ENCODE results near the gene ASB2.

ASB2 gene

DNA sequence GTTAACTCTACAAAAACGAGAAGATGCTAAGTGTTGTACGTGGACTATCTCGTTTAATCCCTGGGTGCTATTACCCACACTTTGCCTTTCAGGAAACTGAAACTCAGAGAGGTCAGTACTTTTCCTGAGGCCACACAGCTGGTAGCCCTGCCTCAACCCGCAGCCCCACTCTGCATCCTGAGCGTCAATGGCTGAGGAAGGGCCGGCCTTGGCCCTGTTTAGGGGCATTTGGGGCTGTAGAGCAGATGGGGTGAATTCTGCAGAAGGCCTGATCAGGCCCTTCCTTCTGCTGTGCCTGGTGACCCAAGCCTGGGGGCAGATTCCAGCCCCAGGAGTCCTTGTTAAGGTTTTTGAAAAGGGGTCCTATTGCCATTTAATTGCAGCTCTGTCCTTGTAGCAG, 17.0 kb upstream of the ASB2 start:
- TF ChIP-seq, protein P1, sequence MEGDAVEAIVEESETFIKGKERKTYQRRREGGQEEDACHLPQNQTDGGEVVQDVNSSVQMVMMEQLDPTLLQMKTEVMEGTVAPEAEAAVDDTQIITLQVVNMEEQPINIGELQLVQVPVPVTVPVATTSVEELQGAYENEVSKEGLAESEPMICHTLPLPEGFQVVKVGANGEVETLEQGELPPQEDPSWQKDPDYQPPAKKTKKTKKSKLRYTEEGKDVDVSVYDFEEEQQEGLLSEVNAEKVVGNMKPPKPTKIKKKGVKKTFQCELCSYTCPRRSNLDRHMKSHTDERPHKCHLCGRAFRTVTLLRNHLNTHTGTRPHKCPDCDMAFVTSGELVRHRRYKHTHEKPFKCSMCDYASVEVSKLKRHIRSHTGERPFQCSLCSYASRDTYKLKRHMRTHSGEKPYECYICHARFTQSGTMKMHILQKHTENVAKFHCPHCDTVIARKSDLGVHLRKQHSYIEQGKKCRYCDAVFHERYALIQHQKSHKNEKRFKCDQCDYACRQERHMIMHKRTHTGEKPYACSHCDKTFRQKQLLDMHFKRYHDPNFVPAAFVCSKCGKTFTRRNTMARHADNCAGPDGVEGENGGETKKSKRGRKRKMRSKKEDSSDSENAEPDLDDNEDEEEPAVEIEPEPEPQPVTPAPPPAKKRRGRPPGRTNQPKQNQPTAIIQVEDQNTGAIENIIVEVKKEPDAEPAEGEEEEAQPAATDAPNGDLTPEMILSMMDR (IDR thresholded peaks at IDR 0.05; ENCODE audit: low read depth, low read length): no peak
- Histone ChIP-seq H3K36me3 (no peaks in the 10 kb centered on the region), H3K4me3 (ENCODE audit: low read depth, low read length) (no peak overlapping the region), H3K27me3 (no peaks in the 10 kb centered on the region), H3K4me1 (no peaks in the 10 kb centered on the region), H3K9me3 (no peaks in the 10 kb centered on the region)
- no peak for DNase-seq

DNA sequence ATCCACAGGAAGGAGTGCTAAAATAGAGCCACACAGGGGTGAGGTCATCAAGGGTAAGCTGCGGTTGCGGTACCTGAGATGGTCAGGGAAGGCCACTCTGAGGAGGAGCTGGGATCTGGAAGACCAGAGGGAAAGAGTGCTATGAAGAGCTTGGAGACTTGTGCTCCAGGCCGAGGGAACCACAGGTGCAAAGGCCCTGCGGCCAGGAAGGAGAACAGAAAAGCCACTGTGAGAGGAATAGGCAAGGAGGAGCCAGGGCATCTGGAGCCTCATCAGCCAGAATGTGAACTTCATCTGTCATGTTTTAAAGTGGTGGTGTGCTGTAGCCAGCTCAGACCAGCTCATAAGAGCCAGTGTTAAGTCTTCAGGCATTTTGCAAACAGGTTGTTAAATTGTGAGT, 15.3 kb upstream of the ASB2 start:
- Histone ChIP-seq H3K36me3 (no peaks in the 10 kb centered on the region), H3K4me3 (ENCODE audit: low read depth, low read length) (no peak overlapping the region), H3K4me1 (no peaks in the 10 kb centered on the region), H3K27me3 (no peaks in the 10 kb centered on the region), H3K9me3 (no peaks in the 10 kb centered on the region)
- DNase-seq: no peak
- TF ChIP-seq, protein P1 (IDR thresholded peaks at IDR 0.05; ENCODE audit: low read depth, low read length): no peak

DNA sequence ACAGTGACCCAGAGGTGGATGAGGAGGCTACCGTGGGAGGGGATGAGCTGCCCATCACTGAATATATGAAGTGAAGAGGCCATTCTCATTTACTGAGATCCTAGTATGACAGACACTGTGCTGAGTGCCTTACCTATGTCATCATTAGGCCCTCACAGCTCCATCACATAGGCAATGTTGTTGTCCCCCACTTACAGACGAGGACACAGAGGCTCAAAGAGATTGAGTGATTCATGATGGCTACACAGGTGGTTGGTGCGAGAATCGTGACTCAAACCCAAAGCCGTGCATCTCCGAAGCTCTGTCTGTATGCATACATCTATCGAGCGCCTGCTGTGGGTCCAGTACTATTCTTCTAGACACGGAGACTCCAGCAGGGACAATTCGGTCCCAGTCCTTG, 14.8 kb upstream of the ASB2 start:
- H3K27me3 ChIP-seq: no peaks in the 10 kb centered on the region
- no peaks in the 10 kb centered on the region for H3K4me1 ChIP-seq
- DNase-seq: no peak
- TF ChIP-seq, protein P1 (IDR thresholded peaks at IDR 0.05; ENCODE audit: low read depth, low read length): no peak
- no peaks in the 10 kb centered on the region for H3K36me3 ChIP-seq
- no peaks in the 10 kb centered on the region for H3K9me3 ChIP-seq
- H3K4me3 ChIP-seq (ENCODE audit: low read depth, low read length): no peak overlapping the region

DNA sequence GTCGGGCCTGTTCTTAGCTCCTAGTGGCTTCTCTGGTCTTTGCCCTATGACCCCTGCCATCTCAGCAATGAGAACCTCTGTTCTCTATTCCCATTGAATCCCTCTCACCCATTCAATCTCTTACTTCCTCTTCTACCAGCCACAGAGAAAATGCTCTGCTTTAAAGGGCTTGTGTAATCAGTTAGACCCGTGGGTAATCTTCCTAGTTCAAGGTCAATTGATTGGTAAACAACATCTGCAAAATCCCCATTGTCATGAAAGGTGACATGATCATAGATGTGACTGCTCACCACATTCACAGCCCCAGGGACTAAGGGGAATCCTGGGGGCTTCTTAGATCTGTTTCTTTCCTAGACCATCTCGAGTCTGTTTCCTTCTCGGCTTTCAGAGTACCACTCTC, 13.6 kb upstream of the ASB2 start:
- H3K27me3 ChIP-seq: no peaks in the 10 kb centered on the region
- TF ChIP-seq, protein P1 (IDR thresholded peaks at IDR 0.05; ENCODE audit: low read depth, low read length): no peak

DNA sequence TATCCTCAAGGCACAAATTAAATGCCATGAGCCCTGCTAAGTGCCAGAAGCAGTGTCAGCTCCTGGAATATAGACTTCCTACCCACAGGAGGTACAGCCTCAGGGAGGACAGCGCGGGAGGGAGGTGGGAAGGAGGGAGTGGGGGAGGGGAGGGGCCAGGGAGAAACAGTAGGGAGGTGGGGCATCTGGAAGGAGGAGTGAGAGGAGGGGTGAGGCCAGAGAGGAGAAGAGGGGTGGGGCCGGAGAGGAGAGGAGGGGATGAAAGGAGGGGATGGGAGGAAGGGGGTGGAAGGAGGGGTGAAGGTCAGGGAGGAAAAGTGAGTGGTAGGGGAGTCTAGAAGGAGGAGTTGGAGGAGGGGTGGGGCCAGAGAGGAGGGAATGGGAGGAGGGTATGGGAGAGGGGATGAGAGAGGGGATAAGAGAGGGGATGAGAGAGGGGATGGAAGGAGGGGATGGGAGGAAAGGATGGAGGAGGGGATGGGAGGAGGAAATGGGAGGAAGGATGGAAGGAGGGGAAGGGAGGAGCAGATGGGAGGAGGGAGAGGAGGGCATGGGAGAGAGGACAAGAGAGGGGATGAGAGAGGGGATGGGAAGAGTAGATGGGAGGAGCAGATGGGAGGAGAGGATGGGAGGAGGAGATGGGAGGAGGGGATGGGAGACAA, 11.6 kb upstream of the ASB2 start:
- H3K9me3 ChIP-seq: no peaks in the 10 kb centered on the region
- DNase-seq: no peak
- TF ChIP-seq, protein P1 (IDR thresholded peaks at IDR 0.05; ENCODE audit: low read depth, low read length): no peak
- H3K36me3 ChIP-seq: no peaks in the 10 kb centered on the region
- no peaks in the 10 kb centered on the region for H3K4me1 ChIP-seq
- H3K27me3 ChIP-seq: no peaks in the 10 kb centered on the region
- no peak overlapping the region for H3K4me3 ChIP-seq (ENCODE audit: low read depth, low read length)

More for the DNA sequence above, 13.6 kb upstream of the ASB2 start:
- Histone ChIP-seq H3K4me1 (no peaks in the 10 kb centered on the region), H3K36me3 (no peaks in the 10 kb centered on the region), H3K9me3 (no peaks in the 10 kb centered on the region), H3K4me3 (ENCODE audit: low read depth, low read length) (no peak overlapping the region)
- DNase-seq: no peak

DNA sequence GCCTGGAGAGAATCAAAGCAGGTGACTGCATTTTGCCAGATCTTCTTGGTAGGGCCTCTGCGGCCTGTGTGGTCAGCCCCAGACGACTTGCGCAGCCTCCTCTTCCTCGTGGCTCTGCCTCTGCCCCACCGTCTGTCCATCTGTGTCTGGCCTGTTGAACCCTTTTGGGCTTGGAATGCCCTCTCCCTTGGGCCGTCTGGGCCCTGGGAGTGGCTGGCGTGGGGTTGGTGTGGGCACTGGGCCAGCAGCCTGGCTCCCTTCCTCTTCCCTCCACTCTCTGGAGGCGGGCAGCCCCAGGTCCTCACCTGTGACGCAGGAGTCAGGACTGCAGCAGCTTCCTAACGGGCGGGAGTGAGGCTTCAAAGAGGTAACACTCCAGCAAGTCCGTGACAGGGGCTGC, 11.0 kb upstream of the ASB2 start:
- Histone ChIP-seq H3K36me3 (no peaks in the 10 kb centered on the region), H3K9me3 (no peaks in the 10 kb centered on the region), H3K27me3 (no peaks in the 10 kb centered on the region), H3K4me1 (no peaks in the 10 kb centered on the region), H3K4me3 (ENCODE audit: low read depth, low read length) (no peak overlapping the region)
- DNase-seq: no peak
- TF ChIP-seq, protein P1 (IDR thresholded peaks at IDR 0.05; ENCODE audit: low read depth, low read length): no peak
